Stomach (tissue), 4 donors: ENCODE data around the gene EPC2.

Source experiments
- CTCF ChIP-seq, 7 experiments: fragments of 450-650 bp in 4 of 7; fragments of 200-600 bp in 3 of 7; sonication (generic) in 3 of 7; IDR thresholded peaks; one replicate each; pipeline ENCODE4 v1.5.1; 2016 to 2019; ENCODE audit warnings: antibody characterized with exemption in 7 of 7, control low read depth in 2 of 7, mild to moderate bottlenecking in 1 of 7
- EP300 ChIP-seq: sonication (generic); formaldehyde crosslinking; IDR thresholded peaks from one replicate; pipeline ENCODE4 v1.6.1; 2017; ENCODE audit warnings: antibody characterized with exemption
- POLR2A ChIP-seq, 4 donors: fragments of 450-650 bp; IDR thresholded peaks; one replicate each; pipeline ENCODE4 v1.6.1; 2016; ENCODE audit warnings: antibody characterized with exemption in 4 of 4, control low read depth in 2 of 4, mild to moderate bottlenecking in 1 of 4, moderate library complexity in 1 of 4
- POLR2AphosphoS5 ChIP-seq, 3 donors: sonication (generic); formaldehyde crosslinking; IDR thresholded peaks; one replicate each; pipeline ENCODE4 v1.6.1; 2016; ENCODE audit warnings: antibody characterized with exemption in 3 of 3

GRCh38 chr2:148664229-148664628, 19.7 kb downstream of the EPC2 start:
- no peak for TF ChIP-seq POLR2A (IDR thresholded peaks at IDR 0.05)
- no peak for TF ChIP-seq CTCF (IDR thresholded peaks at IDR 0.05)
- TF ChIP-seq EP300 = no peak
- TF ChIP-seq POLR2AphosphoS5 (IDR thresholded peaks at IDR 0.05) = no peak
